Right atrium auricular region (tissue), 2 donors: ENCODE measurements around the gene SRD5A1. TPM values are rescaled to one million over a fixed set of nuclear protein-coding genes. Genes with fewer than 3 reads are reported as not detected.
"Not testable (repeated sequence)": the region's sequence is repeated elsewhere in the genome, so short reads cannot be mapped to it uniquely, and the experiment has no call there.

ENCODE experiments used
- DNase-seq: peaks from one replicate; pipeline ENCODE4 v3.0.0-alpha.2; 2019; ENCODE audit warnings: low spot score
- H3K27ac ChIP-seq, 2 donors: fragments of 200-600 bp; sonication (generic); 1 replicate in 1 of 2; 2 replicates in 1 of 2; pipeline ENCODE4 v1.5.1; 2016 to 2019
- H3K27me3 ChIP-seq, 2 donors: fragments of 200-600 bp; sonication (generic); one replicate each; pipeline versions ENCODE4 v1.5.1 to v1.6.0; 2017 to 2019
- H3K36me3 ChIP-seq: fragments of 200-600 bp; sonication (generic); one replicate; pipeline ENCODE4 v1.5.1; 2016
- H3K4me1 ChIP-seq, 2 donors: fragments of 200-600 bp; sonication (generic); one replicate each; pipeline versions ENCODE4 v1.5.1 to v1.6.0; 2017 to 2019
- H3K4me3 ChIP-seq, 2 donors: fragments of 200-600 bp; sonication (generic); 1 replicate in 1 of 2; 2 replicates in 1 of 2; pipeline ENCODE4 v1.5.1; 2017 to 2019; ENCODE audit warnings: mild to moderate bottlenecking in 1 of 2, moderate library complexity in 1 of 2
- H3K9me3 ChIP-seq, 2 donors: fragments of 200-600 bp; sonication (generic); one replicate each; pipeline ENCODE4 v1.5.1; 2019
- total RNA-seq, 2 donors: library from RNA; depleted of rRNA; stranded (reverse); fragments of >200 nt; gene quantifications; one replicate each; pipeline ENCODE4 v1.1.0, GENCODE V29; 2016
- TF ChIP-seq, protein P1 (sequence below), 2 donors: fragments of 200-600 bp; sonication (generic); IDR thresholded peaks; one replicate each; pipeline ENCODE4 v1.5.1; 2019; ENCODE audit warnings: antibody characterized with exemption in 2 of 2

The SRD5A1 gene
- total RNA-seq, 2 donors from 2014 or later, result 0.67 to 1.2 TPM

DNA sequence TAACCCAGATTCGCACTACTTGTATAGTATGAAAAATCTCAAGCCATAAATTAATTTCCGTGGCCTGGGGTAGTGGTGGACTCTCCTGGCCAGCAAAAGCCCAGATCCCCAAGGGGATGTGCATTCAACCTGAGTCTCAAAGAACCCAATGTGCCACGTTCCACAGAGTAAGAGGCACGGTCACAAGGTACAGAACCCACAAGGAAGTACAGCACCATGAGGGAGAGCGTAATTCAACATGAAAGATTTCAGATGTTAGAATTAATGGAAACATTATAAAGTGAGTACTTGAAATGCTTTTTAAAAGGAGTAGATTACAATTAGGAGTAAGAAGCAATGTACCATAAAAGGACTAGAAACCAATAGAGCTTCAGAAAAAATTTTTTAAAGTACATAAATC, 23.4 kb downstream of the SRD5A1 start:
- Histone ChIP-seq H3K9me3 (peaks cover 0 to 24% of the 10 kb centered on the region in 2 donors), H3K36me3 (peaks cover 24% of the 10 kb centered on the region), H3K4me3 (no peak overlapping the region), H3K27ac (no peak overlapping the region), H3K4me1 (no peaks in the 10 kb centered on the region), H3K27me3 (no peaks in the 10 kb centered on the region)
- no peak for DNase-seq
- TF ChIP-seq, protein P1, sequence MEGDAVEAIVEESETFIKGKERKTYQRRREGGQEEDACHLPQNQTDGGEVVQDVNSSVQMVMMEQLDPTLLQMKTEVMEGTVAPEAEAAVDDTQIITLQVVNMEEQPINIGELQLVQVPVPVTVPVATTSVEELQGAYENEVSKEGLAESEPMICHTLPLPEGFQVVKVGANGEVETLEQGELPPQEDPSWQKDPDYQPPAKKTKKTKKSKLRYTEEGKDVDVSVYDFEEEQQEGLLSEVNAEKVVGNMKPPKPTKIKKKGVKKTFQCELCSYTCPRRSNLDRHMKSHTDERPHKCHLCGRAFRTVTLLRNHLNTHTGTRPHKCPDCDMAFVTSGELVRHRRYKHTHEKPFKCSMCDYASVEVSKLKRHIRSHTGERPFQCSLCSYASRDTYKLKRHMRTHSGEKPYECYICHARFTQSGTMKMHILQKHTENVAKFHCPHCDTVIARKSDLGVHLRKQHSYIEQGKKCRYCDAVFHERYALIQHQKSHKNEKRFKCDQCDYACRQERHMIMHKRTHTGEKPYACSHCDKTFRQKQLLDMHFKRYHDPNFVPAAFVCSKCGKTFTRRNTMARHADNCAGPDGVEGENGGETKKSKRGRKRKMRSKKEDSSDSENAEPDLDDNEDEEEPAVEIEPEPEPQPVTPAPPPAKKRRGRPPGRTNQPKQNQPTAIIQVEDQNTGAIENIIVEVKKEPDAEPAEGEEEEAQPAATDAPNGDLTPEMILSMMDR (IDR thresholded peaks at IDR 0.05), result no peak

GRCh38 chr5:6659941-6660684, 26.9 kb downstream of the SRD5A1 start:
- Histone ChIP-seq H3K36me3 (peaks cover 24% of the 10 kb centered on the region), H3K4me3 (no peak overlapping the region), H3K27ac (no peak overlapping the region), H3K9me3 (peaks cover 0 to 24% of the 10 kb centered on the region in 2 donors), H3K4me1 (no peaks in the 10 kb centered on the region), H3K27me3 (no peaks in the 10 kb centered on the region)
- DNase-seq, result no peak
- TF ChIP-seq, protein P1 (IDR thresholded peaks at IDR 0.05), result no peak

GRCh38 chr5:6660688-6661087, 27.4 kb downstream of the SRD5A1 start:
- no peaks in the 10 kb centered on the region for H3K4me1 ChIP-seq
- TF ChIP-seq, protein P1 (IDR thresholded peaks at IDR 0.05), result no peak
- no peak for DNase-seq
- no peaks in the 10 kb centered on the region for H3K27me3 ChIP-seq
- no peak overlapping the region for H3K27ac ChIP-seq
- peaks cover 24% of the 10 kb centered on the region for H3K36me3 ChIP-seq
- H3K4me3 ChIP-seq, result no peak overlapping the region
- H3K9me3 ChIP-seq, result peaks cover 0 to 20% of the 10 kb centered on the region in 2 donors

GRCh38 chr5:6666762-6667161, 33.5 kb downstream of the SRD5A1 start:
- H3K9me3 ChIP-seq, result no peaks in the 10 kb centered on the region
- no peaks in the 10 kb centered on the region for H3K27me3 ChIP-seq
- DNase-seq, result no peak
- no peak overlapping the region for H3K4me3 ChIP-seq
- H3K27ac ChIP-seq, result no peak overlapping the region
- no peaks in the 10 kb centered on the region for H3K4me1 ChIP-seq
- TF ChIP-seq, protein P1 (IDR thresholded peaks at IDR 0.05), result no peak
- no peaks in the 10 kb centered on the region for H3K36me3 ChIP-seq

DNA sequence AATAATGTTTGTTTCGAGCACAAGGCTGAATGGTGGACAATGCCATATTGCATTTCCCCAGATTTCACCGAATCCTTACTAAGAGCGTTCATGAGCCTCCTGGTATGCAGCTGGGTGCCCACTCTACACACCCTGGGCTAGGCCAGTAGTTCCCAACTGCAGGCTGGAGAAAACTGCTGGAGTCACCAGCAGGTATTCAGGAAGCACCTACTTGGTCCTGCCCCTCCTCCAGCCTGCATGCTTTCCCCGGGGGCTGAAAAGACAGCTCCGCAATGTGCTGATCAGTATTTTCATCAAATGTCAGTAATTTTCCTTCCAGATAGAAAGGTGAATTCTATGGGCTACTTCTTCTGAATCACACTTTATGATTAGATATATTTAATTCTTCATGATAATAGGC, 34.4 kb downstream of the SRD5A1 start:
- no peaks in the 10 kb centered on the region for H3K4me1 ChIP-seq
- no peak for DNase-seq
- no peaks in the 10 kb centered on the region for H3K36me3 ChIP-seq
- no peak overlapping the region for H3K4me3 ChIP-seq
- no peak overlapping the region for H3K27ac ChIP-seq
- TF ChIP-seq, protein P1 (IDR thresholded peaks at IDR 0.05), result no peak
- peaks cover 0 to under 1% of the 10 kb centered on the region in 2 donors for H3K9me3 ChIP-seq
- H3K27me3 ChIP-seq, result no peaks in the 10 kb centered on the region

DNA sequence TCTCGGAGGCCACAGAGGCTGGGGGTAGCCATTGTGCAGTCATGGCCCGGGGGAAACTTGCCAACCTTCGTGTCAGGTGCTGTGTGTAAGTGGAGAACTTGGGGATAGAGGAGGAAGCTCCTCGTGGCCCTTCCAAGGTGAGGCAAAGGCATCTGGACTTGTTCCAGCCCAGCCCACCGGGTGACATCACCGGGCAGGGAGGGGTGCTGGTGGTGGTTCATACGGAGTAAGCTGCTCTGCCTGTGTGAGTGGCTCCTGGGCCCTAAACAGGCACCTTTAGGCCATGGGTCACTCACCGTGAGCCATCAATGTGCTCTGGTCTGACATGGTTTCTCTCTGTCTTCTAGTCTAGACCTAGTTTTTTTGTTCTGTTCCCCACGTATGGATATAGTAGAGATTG, 35.5 kb downstream of the SRD5A1 start:
- DNase-seq, H3K27me3 ChIP-seq, H3K27ac ChIP-seq, H3K4me3 ChIP-seq, H3K36me3 ChIP-seq, H3K9me3 ChIP-seq, H3K4me1 ChIP-seq: not testable (repeated sequence)
